ENCODE data around the gene NUMA1. TPM values are rescaled to one million over a fixed set of nuclear protein-coding genes. Genes with fewer than 3 reads are reported as not detected.

The NUMA1 gene
- total and polyA plus RNA-seq, 9 of the 15 experiments (the other 6 are each of a cell fraction or from before 2014, with no cell fraction given), result 4.1 to 104 (median 51.2) TPM

- TF ChIP-seq RREB1 (CRISPR knock-in tag; IDR thresholded peaks at IDR 0.05), result no peak
- TF ChIP-seq ZNF253 (CRISPR knock-in tag; conservative IDR thresholded peaks at IDR 0.05), result no peak
- TF ChIP-seq CEBPG (CRISPR knock-in tag; IDR thresholded peaks at IDR 0.05), result no peak
- no peak for TF ChIP-seq CEBPG (tag; conservative IDR thresholded peaks at IDR 0.05 in 1 of 2, IDR thresholded peaks at IDR 0.05 in 1 of 2)
- no peak for TF ChIP-seq FOS (IDR thresholded peaks at IDR 0.05; ENCODE audit: extremely low read depth, insufficient read length)
- peak; percentile 76 for TF ChIP-seq SUPT5H (IDR thresholded peaks at IDR 0.05)
- TF ChIP-seq EGR1 (conservative IDR thresholded peaks at IDR 0.05), result no peak
- no peak for TF ChIP-seq SFPQ (IDR thresholded peaks at IDR 0.05; ENCODE audit: low read depth, low read length)
- no peak for TF ChIP-seq MEF2D (tag; conservative IDR thresholded peaks at IDR 0.05; ENCODE audit: low read depth)
- no peak for TF ChIP-seq ZNF589 (CRISPR knock-in tag; IDR thresholded peaks at IDR 0.05; ENCODE audit: low read depth)
- no peak for TF ChIP-seq ZNF175 (CRISPR knock-in tag; IDR thresholded peaks at IDR 0.05; ENCODE audit: low read depth)
- no peak for TF ChIP-seq FIP1L1 (IDR thresholded peaks at IDR 0.05; ENCODE audit: low read depth, low read length, poor library complexity, severe bottlenecking)
- TF ChIP-seq POU5F1 (IDR thresholded peaks at IDR 0.05; ENCODE audit: borderline replicate concordance, low read depth, low read length, partially characterized antibody), result no peak
- TF ChIP-seq HNRNPK (IDR thresholded peaks at IDR 0.05; ENCODE audit: low read depth, low read length, poor library complexity, severe bottlenecking), result no peak
- TF ChIP-seq TEAD2 (tag; IDR thresholded peaks at IDR 0.05), result no peak
- TF ChIP-seq ZNF12 (CRISPR knock-in tag; IDR thresholded peaks at IDR 0.05), result no peak
- no peak for TF ChIP-seq ASH1L (IDR thresholded peaks at IDR 0.05; ENCODE audit: borderline replicate concordance, low read depth, partially characterized antibody)
- TF ChIP-seq KLF16 (IDR thresholded peaks at IDR 0.05), result no peak
- TF ChIP-seq C11orf30 (IDR thresholded peaks at IDR 0.05; ENCODE audit: low read depth), result no peak
- TF ChIP-seq POLR2AphosphoS5 (IDR thresholded peaks at IDR 0.05; ENCODE audit: control insufficient read depth, insufficient read depth, low read depth, low read length), result peak; percentile 55; the same call in 1 of the 2 replicates
- TF ChIP-seq SNAPC5 (CRISPR knock-in tag; IDR thresholded peaks at IDR 0.05), result no peak
Measured at GRCh38 chr11:72001834-72002591, 78.3 kb downstream of the NUMA1 start (continued).

Measured in K562 (cell line).